ENCODE data around the gene NUMB. TPM values are rescaled to one million over a fixed set of nuclear protein-coding genes. Genes with fewer than 3 reads are reported as not detected.

The NUMB gene
- total and polyA plus RNA-seq, 4 donors = 21.2 to 45.8 (median 26.1) TPM

- TF ChIP-seq ATF3 (IDR thresholded peaks at IDR 0.05) (no peak), HNF4G (IDR thresholded peaks at IDR 0.05) (no peak), JUND (IDR thresholded peaks at IDR 0.05) (no peak), SP1 (IDR thresholded peaks at IDR 0.05) (no peak)
These were observed 230.2 kb downstream of the NUMB start (continued) for GRCh38 chr14:73227812-73228781.

- Histone ChIP-seq H3K27ac (ENCODE audit: low read depth in 1 of 2, low read length in 2 of 2) (no peak overlapping the region), H3K4me1 (ENCODE audit: control insufficient read depth in 4 of 4, insufficient read depth in 4 of 4, low read length in 3 of 4) (no peaks in the 10 kb centered on the region), H3K36me3 (ENCODE audit: control insufficient read depth in 4 of 4, insufficient read depth in 3 of 4, low read depth in 1 of 4, low read length in 3 of 4) (peaks cover 0 to 12% (median 9%) of the 10 kb centered on the region in 4 donors), H3K9me3 (ENCODE audit: control insufficient read depth in 4 of 4, low read length in 3 of 4) (no peaks in the 10 kb centered on the region), H3K9ac (ENCODE audit: low read depth in 1 of 2, low read length in 2 of 2) (no peak overlapping the region), H3K4me3 (ENCODE audit: low read depth in 1 of 3, low read length in 3 of 3) (no peak overlapping the region), H3K27me3 (ENCODE audit: control insufficient read depth in 4 of 4, insufficient read depth in 4 of 4, low read length in 3 of 4) (no peaks in the 10 kb centered on the region)
- TF ChIP-seq NR2F2 (IDR thresholded peaks at IDR 0.05) = no peak
- TF ChIP-seq ATF3 (IDR thresholded peaks at IDR 0.05) = no peak
- no peak for TF ChIP-seq FOXA2 (IDR thresholded peaks at IDR 0.05)
- TF ChIP-seq EGR1 (IDR thresholded peaks at IDR 0.05; ENCODE audit: low read depth in 2 of 2) = no peak
- no peak for TF ChIP-seq ZBTB33 (IDR thresholded peaks at IDR 0.05)
- TF ChIP-seq HNF4A (conservative IDR thresholded peaks at IDR 0.05) = no peak
- TF ChIP-seq GABPA (IDR thresholded peaks at IDR 0.05 in 1 of 2, conservative IDR thresholded peaks at IDR 0.05 in 1 of 2) = no peak
- TF ChIP-seq MAX (IDR thresholded peaks at IDR 0.05) = no peak
- TF ChIP-seq JUND (IDR thresholded peaks at IDR 0.05) = no peak
- no peak for TF ChIP-seq RXRA (IDR thresholded peaks at IDR 0.05)
- no peak for TF ChIP-seq YY1 (IDR thresholded peaks at IDR 0.05)
- no peak for TF ChIP-seq RAD21 (IDR thresholded peaks at IDR 0.05)
- TF ChIP-seq SP1 (IDR thresholded peaks at IDR 0.05) = no peak
- TF ChIP-seq HNF4G (IDR thresholded peaks at IDR 0.05) = no peak
- no peak for TF ChIP-seq CTCF (IDR thresholded peaks at IDR 0.05; ENCODE audit: low read depth, low read length, missing input control)
- no peak for TF ChIP-seq TAF1 (conservative IDR thresholded peaks at IDR 0.05)
- no peak for TF ChIP-seq FOXA1 (IDR thresholded peaks at IDR 0.05)
- 98% methylated on average over 4 of the region's 4 CpGs for WGBS
- no peak for DNase-seq (ENCODE audit: low spot score)
These were observed 232.8 kb downstream of the NUMB start for GRCh38 chr14:73225496-73225895.

Small RNA genes lying within 50 kb of the gene (small RNA-seq; reads per million reads assigned to genes)
- gene RNU6-419P = not detected

Other genes with a start within 250 kb of the NUMB start
- 1 to 10 TPM; 1.3 to 2.8 TPM for gene PAPLN, start 221.0 kb downstream of the NUMB start, total RNA-seq
- 1 to 10 TPM in 1 of 2 donors, under 1 TPM in 1; 0.68 to 1.2 TPM for gene PAPLN, start 221.0 kb downstream of the NUMB start, polyA plus RNA-seq
- 10 to 100 TPM in 1 of 2 donors, 1 to 10 TPM in 1; 7.4 to 11.0 TPM for gene RIOX1, start 32.4 kb upstream of the NUMB start, total RNA-seq
- gene RIOX1, start 32.4 kb upstream of the NUMB start, polyA plus RNA-seq = 1 to 10 TPM; 3.0 to 5.8 TPM
- 10 to 100 TPM in 1 of 2 donors, 1 to 10 TPM in 1; 2.7 to 59.6 TPM for gene ACOT1, start 78.6 kb upstream of the NUMB start, total RNA-seq
- 10 to 100 TPM; 34.9 to 42.3 TPM for gene ACOT1, start 78.6 kb upstream of the NUMB start, polyA plus RNA-seq
- gene HEATR4, start 100.4 kb upstream of the NUMB start, total RNA-seq = 1 to 10 TPM in 1 of 2 donors, not detected in 1; 1.2 TPM
- under 1 TPM; 0.15 to 0.74 TPM for gene HEATR4, start 100.4 kb upstream of the NUMB start, polyA plus RNA-seq
- 100 to 1,000 TPM in 1 of 2 donors, 10 to 100 TPM in 1; 51.2 to 189 TPM for gene ACOT2, start 110.7 kb upstream of the NUMB start, total RNA-seq
- 100 to 1,000 TPM; 145 to 157 TPM for gene ACOT2, start 110.7 kb upstream of the NUMB start, polyA plus RNA-seq
- 10 to 100 TPM in 1 of 2 donors, 1 to 10 TPM in 1; 2.5 to 12.9 TPM for gene ACOT4, start 133.3 kb upstream of the NUMB start, total RNA-seq
- 10 to 100 TPM in 1 of 2 donors, 1 to 10 TPM in 1; 8.9 to 12.6 TPM for gene ACOT4, start 133.3 kb upstream of the NUMB start, polyA plus RNA-seq
- 1 to 10 TPM in 1 of 2 donors, not detected in 1; 1.1 TPM for gene ACOT6, start 154.0 kb upstream of the NUMB start, total RNA-seq
- gene ACOT6, start 154.0 kb upstream of the NUMB start, polyA plus RNA-seq = 1 to 10 TPM in 1 of 2 donors, under 1 TPM in 1; 0.65 to 1.1 TPM
- 1 to 10 TPM; 2.6 to 3.4 TPM for gene DNAL1, start 186.4 kb upstream of the NUMB start, total RNA-seq
- 1 to 10 TPM; 1.9 to 2.1 TPM for gene DNAL1, start 186.4 kb upstream of the NUMB start, polyA plus RNA-seq